NT2/D1 (cell line): Measurements from ENCODE around the gene PPM1F.
"Not testable (repeated sequence)": the region's sequence is repeated elsewhere in the genome, so short reads cannot be mapped to it uniquely, and the experiment has no call there.

Experiments
- SUZ12 ChIP-seq: IDR thresholded peaks from 2 replicates; pipeline ENCODE4 v1.6.1; 2011; ENCODE audit not compliant: insufficient read length, insufficient read depth; ENCODE audit errors: extremely low read depth
- YY1 ChIP-seq: IDR thresholded peaks from 2 replicates; pipeline ENCODE4 v1.6.1; 2011; ENCODE audit not compliant: insufficient read length, insufficient read depth
- ZNF274 ChIP-seq: IDR thresholded peaks from 2 replicates; pipeline ENCODE4 v1.6.1; 2011; ENCODE audit warnings: mild to moderate bottlenecking, low read depth, low read length

- TF ChIP-seq ZNF274, SUZ12, YY1: not testable (repeated sequence)
Measured at GRCh38 chr22:21910367-21910766, 42.3 kb downstream of the PPM1F start.
